GM19238 (cell line): ENCODE data around the gene KCNE3.
"Not testable (repeated sequence)": the region's sequence is repeated elsewhere in the genome, so short reads cannot be mapped to it uniquely, and the experiment has no call there.

Source experiments
- DNase-seq: peaks from one replicate; pipeline ENCODE4 v3.0.0; 2011; ENCODE audit warnings: low spot score; ENCODE audit not compliant: insufficient read length

KCNE3 gene

GRCh38 chr11:74443071-74443864 is 24.1 kb downstream of the KCNE3 start:
- DNase-seq: no peak

- DNase-seq: no peak
Measured at GRCh38 chr11:74442636-74443035, 24.7 kb downstream of the KCNE3 start.

- no peak for DNase-seq
Measured at GRCh38 chr11:74438681-74439080, 28.7 kb downstream of the KCNE3 start.

GRCh38 chr11:74437441-74438042 is 29.8 kb downstream of the KCNE3 start:
- no peak for DNase-seq

GRCh38 chr11:74434528-74434927 is 32.8 kb downstream of the KCNE3 start:
- no peak for DNase-seq

GRCh38 chr11:74429205-74429604 is 38.1 kb downstream of the KCNE3 start:
- no peak for DNase-seq

GRCh38 chr11:74427384-74427886 is 39.9 kb downstream of the KCNE3 start:
- no peak for DNase-seq

- DNase-seq: no peak
Measured at GRCh38 chr11:74425100-74425499, 42.2 kb downstream of the KCNE3 start.

GRCh38 chr11:74418509-74418895 is 48.8 kb downstream of the KCNE3 start:
- no peak for DNase-seq

GRCh38 chr11:74417860-74418508 is 49.4 kb downstream of the KCNE3 start:
- no peak for DNase-seq

GRCh38 chr11:74417379-74417804 is 50.0 kb downstream of the KCNE3 start:
- DNase-seq: no peak

- DNase-seq: not testable (repeated sequence)
Measured at GRCh38 chr11:74416974-74417373, 50.4 kb downstream of the KCNE3 start.

GRCh38 chr11:74412733-74413359 is 54.5 kb downstream of the KCNE3 start:
- no peak for DNase-seq

GRCh38 chr11:74412321-74412720 is 55.0 kb downstream of the KCNE3 start:
- no peak for DNase-seq

- DNase-seq: no peak
Measured at GRCh38 chr11:74409633-74410032, 57.7 kb downstream of the KCNE3 start.
